Stimulated activated CD8-positive, alpha-beta memory T cell treated with anti-CD3 and anti-CD28 coated beads, Interleukin-4, amount 100 ng/mL, for 24 hours (primary cell): Measurements from ENCODE around the gene DAND5.
A peak's percentile ranks its signal among the peaks of the same experiment; 100 is the strongest.

Experiments
- DNase-seq: peaks from one replicate; pipeline ENCODE4 v3.0.0-alpha.2; 2020; ENCODE audit warnings: low read depth

DAND5 gene

GRCh38 chr19:12994701-12995595 lies 25.6 kb downstream of the DAND5 start, which contains the start of gene NFIX:
TSS of gene NFIX (plus strand) at chr19:12995475. CDS start at chr19:12995838, 363 bp downstream.
- peak; percentile 52 for DNase-seq

- no peak for DNase-seq
Observed at GRCh38 chr19:12995596-12996405, 26.4 kb downstream of the DAND5 start.

- DNase-seq = no peak
Observed at GRCh38 chr19:12996406-12997094, 27.2 kb downstream of the DAND5 start.

- DNase-seq = no peak
Observed at GRCh38 chr19:12997179-12997966, 28.0 kb downstream of the DAND5 start.

- no peak for DNase-seq
Observed at GRCh38 chr19:12997967-12998940, 28.9 kb downstream of the DAND5 start.

GRCh38 chr19:13001166-13001501 lies 31.8 kb downstream of the DAND5 start:
- DNase-seq = no peak

- no peak for DNase-seq
Observed at GRCh38 chr19:13001502-13002165, 32.3 kb downstream of the DAND5 start.

- no peak for DNase-seq
Observed at GRCh38 chr19:13002166-13002898, 33.0 kb downstream of the DAND5 start.

- DNase-seq = no peak
Observed at GRCh38 chr19:13003081-13003480, 33.7 kb downstream of the DAND5 start.

GRCh38 chr19:13004273-13004672 lies 34.9 kb downstream of the DAND5 start:
- DNase-seq = no peak

GRCh38 chr19:13005253-13005652 lies 35.9 kb downstream of the DAND5 start:
- no peak for DNase-seq

- DNase-seq = no peak
Observed at GRCh38 chr19:13005861-13006370, 36.5 kb downstream of the DAND5 start.

- no peak for DNase-seq
Observed at GRCh38 chr19:13006431-13007281, 37.3 kb downstream of the DAND5 start.

- DNase-seq = no peak
Observed at GRCh38 chr19:13007292-13008045, 38.1 kb downstream of the DAND5 start.

- DNase-seq = no peak
Observed at GRCh38 chr19:13008926-13009787, 39.8 kb downstream of the DAND5 start.
